Hematopoietic multipotent progenitor cell treated with erythropoietin and hydrocortisone succinate and interleukin-3 and kit ligand, for 15 days (in vitro differentiated cells): Measurements from ENCODE around the gene DAPK1.
"Not testable (repeated sequence)": the region's sequence is repeated elsewhere in the genome, so short reads cannot be mapped to it uniquely, and the experiment has no call there.

Experiments used
- DNase-seq: peaks from one replicate; pipeline ENCODE4 v3.0.0-alpha.2; 2015; ENCODE audit warnings: low spot score

DAPK1 gene

GRCh38 chr9:87498046-87498810 lies 561 bp downstream of the DAPK1 start:
- peak; percentile 61 for DNase-seq

GRCh38 chr9:87498811-87499360 lies 1.2 kb downstream of the DAPK1 start:
- no peak for DNase-seq

GRCh38 chr9:87499424-87500017 lies 1.9 kb downstream of the DAPK1 start:
- no peak for DNase-seq

DNA sequence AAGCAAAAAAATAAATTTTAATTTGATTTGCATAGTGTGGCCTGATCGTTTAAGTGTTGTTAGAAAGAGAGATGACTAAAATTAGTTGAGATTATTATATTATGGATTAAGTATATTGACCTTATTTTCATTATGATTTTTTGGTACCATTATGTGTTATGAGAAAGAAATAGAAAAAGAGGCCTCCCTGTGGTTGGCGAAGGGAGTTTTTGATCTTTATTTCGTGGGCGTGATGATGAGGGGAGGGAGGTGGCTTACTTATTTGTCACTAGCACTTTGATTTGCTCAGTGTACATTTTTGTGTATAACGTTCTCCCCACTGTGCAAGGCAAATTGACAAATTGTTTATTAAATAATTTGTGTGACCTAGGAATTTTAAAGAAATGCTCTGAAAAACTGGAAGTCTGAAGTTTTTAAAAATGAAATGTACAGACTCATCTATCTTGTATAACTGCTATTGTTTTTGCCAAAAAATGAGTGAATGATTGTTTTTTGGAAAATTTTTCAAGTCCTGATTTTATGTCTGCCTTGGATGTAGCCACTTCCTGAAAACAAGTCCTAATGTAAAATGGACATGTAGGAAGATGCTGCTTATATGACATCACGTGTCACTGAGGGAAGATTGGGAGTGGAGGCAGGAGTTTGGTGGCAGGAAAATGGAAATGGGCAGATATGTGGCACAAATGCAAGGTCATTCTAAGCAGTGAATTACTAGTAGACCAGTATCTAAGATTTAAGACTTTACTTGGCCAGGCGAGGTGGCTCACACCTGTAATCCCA lies 3.0 kb downstream of the DAPK1 start:
- peak; percentile 60 for DNase-seq

GRCh38 chr9:87501271-87501656 lies 3.6 kb downstream of the DAPK1 start:
- not testable (repeated sequence) for DNase-seq

DNA sequence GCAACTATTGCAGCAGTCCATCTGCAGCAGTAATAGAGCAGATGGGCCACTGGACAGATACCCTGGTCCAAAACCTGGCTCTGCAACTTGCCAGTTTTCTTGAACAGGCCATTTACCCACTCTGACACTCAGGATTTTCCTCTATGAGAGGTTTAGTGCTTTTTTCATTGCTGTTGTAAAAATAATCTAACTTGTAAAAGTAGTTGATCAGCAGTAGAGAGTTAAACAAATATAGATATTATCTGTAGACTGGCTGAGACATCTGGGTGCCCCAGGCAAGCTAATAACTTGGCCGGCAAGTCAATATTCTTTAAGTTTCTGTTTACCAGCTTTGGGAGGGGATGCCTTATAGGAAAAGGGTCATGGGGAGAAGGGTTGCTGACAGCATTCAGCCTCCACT lies 4.1 kb downstream of the DAPK1 start:
- DNase-seq: no peak

DNA sequence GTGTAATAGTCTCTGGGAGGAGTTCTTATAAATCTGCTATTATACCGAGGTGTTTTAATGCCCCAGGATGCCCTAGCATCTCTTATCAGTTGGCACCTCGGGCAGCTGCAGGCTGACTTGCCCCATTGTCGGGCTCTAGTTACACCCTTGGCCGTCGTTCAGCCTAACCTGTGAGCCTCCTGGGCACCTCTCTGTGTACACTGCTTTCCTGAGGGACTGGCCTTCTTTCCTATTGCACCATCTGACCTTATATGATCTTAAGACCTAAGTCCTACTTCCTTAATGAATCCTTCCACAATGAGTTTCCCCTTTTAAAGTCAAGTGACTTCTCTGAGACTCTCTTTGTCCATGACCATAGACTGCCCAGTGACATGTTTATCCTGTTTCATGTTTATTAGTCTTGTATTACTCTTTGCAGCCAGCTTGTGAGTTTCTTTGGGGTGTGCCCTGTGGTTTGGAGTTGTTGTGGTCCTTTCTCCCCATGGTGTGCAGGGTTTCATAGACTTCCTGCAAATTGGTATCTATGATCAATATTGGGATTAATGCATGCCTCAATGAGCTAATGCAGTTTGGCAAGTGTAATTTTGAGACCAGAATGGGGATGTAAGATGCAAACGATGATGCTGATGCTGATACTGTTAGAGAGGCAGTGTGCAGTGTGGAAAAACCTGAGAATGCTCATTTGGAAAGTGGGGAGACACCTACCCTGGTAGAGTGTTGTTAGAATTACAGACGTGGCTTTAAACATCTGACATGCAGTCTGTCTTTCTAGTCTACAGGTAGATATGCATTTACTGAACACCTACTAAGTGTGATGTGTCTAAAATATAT lies 4.9 kb downstream of the DAPK1 start:
- no peak for DNase-seq

DNA sequence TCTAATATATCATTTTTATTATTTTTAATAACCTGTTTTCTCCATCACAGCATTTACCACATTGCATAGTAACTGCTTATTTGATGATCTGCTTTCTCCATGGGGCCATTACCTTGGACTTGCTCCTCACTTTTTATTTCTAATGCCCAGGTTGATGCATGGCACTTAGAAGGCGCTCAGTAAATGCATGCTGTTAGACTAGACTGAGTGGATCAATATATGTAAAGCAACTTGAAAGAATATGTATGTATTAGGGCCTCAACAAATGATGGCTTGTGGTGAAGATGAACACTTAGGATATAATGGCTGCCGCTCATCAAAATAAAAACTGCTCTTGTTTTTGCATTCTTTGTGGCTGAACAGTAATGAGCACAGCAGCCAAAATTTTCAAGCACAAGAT lies 5.8 kb downstream of the DAPK1 start:
- no peak for DNase-seq

- DNase-seq: no peak
These were observed 6.3 kb downstream of the DAPK1 start for GRCh38 chr9:87503927-87504326.

GRCh38 chr9:87504938-87505337 lies 7.3 kb downstream of the DAPK1 start:
- DNase-seq: no peak

DNA sequence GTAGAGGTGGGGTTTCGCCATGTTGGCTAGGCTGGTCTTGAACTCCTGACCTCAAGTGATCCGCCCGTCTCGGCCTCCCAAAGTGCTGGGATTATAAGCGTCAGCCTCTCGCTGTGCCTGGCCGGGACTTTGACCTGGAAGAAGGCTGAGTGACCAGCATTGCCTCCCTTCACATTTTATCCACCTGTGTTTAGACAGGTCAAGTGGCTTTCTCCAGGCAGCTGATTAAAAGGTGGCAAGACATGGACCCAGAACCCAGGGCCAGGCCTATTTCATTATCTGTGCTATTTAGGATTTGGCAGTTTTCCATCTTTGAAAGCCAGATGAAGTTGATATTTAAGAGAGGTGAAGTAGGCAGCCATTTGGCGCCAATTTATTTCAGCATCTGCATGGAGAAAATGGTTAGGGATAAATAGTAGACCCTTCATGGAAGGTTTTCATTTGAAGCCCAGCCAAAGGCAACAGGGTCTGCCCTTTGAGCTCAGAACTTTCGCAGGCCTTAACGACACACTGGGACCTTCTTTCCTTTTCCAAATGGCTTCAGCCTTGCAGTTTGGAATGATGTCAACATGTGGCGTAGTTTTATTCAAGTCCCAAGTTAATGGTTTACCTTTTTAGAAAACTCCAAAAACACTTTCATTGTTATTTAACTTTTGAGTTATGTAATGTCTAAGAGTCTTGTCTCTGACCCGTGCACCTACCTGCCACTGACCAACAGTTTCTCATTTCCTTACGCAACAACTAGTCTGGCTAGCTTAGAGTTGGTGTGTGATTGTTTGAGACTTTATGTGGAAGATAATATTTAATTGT lies 8.4 kb downstream of the DAPK1 start:
- no peak for DNase-seq

DNA sequence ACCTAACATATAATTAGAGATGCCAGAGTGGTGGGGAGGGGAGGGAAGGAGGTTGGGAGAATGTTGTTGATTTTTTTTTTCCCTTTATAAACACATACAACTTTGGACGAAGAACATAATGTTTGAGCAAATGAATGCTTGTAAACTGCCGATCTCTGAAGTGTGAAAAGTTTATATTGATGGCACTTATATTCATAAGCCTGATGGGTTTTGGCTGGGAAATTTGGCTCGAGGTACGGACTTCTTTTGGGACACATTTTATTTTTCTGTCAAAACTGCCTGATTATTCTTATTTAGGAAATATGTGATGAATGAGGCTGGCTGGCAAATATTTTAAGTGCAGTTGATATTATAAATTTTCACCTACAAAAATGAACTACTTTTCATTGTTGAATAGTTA lies 9.9 kb downstream of the DAPK1 start:
- no peak for DNase-seq

GRCh38 chr9:87510252-87510683 lies 12.6 kb downstream of the DAPK1 start:
- no peak for DNase-seq

GRCh38 chr9:87512311-87512710 lies 14.6 kb downstream of the DAPK1 start:
- DNase-seq: no peak

DNA sequence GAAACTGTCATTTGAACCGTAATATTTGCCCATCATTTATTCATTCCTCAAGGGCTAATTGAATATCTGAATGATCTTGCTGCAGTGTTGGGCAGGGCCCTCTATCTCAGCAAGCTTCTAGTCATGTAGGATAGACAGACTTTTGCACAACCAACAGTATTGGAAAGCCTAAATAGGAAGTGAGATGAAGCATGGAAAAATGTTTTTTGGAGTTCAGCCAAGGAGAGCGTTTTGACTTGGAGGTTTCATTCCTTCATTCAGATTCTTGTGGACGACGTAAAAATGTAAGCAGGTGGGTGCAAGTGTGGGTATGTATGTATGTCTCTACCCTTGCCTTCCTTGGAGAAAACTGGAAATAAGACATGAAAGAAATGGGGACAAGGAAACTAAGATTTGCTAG lies 15.5 kb downstream of the DAPK1 start:
- DNase-seq: no peak

DNA sequence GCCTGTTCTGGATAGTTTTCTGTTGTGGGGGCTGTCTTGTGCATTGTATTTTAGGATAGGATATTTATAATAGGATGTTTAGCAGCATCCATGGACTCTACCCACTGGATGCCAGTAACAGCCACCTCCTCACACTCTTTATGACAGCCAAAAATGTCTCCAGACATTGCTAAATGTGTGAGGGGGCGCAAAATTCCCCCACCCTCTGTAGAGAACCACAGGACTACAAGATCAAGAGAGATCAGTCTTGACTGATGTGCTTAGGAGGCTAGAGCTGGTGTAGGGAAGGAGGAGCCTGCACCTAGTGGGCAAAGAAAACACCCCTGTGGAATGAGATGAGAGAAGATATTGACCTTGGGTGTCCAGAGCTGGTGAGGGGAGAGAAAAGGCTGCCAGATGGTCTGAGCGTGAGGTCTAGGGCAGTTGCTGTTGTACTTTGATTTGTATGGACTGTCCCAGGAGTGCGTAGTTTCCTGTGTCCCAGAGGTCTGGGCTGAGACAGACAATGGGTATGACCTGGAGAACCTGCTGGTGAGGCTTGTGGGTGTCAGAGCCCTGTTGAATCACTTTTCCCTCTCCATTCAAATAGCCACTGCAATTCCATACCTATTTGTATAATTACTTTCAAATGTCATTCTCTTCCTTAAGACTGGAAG lies 16.3 kb downstream of the DAPK1 start:
- DNase-seq: no peak

DNA sequence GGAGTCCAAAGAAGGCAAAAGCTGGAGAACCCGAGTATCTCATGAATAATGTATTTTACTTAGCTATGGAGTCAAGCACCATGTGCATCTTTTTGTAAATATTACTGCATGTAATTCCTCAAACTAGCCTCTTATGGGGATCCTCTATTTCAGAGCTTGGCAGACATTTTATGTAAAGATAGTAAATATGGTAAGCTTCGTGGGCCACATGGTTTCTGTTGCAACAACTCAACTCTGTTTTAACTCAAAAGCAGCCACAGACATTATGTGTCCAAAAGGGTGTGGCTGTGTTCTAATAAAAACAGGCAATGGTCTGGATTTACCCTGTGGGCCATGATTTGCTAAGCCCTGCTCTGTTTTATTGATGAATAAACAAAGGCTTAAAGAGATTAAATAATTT lies 17.3 kb downstream of the DAPK1 start:
- no peak for DNase-seq

GRCh38 chr9:87515588-87516221 lies 18.0 kb downstream of the DAPK1 start:
- DNase-seq: no peak

DNA sequence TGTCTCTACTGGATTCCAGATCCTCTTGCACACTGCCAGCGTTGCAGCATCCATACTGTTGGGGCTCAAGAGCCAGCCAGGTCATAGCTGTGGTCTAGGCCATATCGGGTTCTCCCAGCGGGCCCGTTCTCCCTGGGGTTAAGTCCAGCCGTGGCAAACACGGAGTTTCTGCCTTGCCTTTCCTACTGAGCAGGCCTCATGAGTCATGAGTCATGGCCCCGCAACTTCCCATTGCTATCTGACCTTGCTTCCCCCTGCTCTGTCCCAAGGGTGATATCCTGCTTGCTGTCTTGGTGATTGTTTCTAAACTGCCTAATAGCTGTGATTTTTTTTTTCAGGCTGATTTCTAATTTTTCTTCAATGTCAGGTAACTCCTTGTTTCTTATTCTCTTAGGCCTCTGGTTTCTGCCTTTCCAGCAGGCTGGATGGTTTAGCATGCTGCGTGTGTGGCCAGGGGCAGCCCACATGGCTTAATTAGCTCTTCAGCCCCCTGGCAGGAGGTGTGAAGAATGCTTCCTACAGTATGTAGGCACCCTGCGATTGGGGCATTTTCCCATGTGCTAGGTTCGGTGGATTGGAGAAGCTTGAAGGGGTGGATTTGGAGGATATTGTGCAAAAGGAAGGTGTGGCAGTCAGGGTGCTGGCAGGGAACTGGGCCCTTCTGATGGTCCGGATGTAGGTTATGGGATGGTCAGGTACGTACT lies 18.7 kb downstream of the DAPK1 start:
- peak; percentile 55 for DNase-seq
